Activated gamma-delta T cell (primary cell): ENCODE data around the gene ADCY2.
"Not testable (repeated sequence)": the region's sequence is repeated elsewhere in the genome, so short reads cannot be mapped to it uniquely, and the experiment has no call there.

Source experiments
- DNase-seq: peaks from one replicate; lab custom pipeline; 2025; lab: John Stamatoyannopoulos, UW

Gene ADCY2

DNA sequence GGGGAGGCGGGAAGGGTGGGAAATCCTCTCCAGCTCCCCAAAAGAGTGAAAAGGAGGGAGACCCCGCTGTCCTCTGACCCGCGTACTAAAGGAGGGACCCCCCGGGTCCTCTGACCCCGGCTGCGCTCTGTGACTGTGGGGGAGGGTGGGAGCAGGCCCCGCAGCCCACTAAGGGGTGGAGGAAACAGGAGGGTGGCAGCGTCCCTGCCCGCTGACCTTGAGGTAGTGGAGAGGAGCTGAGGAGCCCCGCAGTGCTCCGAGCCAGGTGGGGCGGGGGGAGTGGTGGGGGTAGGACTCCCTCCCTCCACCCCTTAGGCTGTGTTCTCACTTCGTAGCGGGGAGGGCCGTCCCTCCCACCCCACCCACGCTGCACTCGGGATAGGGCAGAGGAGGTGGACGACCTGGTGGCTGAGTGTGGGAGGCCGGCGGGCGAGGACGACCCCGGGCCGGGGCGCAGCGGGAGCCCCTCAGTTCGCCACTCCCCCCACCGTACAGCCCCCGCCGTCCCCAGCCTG, 449 bp upstream of the ADCY2 start:
- DNase-seq, result peak; percentile 9

GRCh38 chr5:7396713-7397454, 946 bp downstream of the ADCY2 start:
- DNase-seq, result no peak

- no peak for DNase-seq
Observed at GRCh38 chr5:7397937-7398336, 2.0 kb downstream of the ADCY2 start.

DNA sequence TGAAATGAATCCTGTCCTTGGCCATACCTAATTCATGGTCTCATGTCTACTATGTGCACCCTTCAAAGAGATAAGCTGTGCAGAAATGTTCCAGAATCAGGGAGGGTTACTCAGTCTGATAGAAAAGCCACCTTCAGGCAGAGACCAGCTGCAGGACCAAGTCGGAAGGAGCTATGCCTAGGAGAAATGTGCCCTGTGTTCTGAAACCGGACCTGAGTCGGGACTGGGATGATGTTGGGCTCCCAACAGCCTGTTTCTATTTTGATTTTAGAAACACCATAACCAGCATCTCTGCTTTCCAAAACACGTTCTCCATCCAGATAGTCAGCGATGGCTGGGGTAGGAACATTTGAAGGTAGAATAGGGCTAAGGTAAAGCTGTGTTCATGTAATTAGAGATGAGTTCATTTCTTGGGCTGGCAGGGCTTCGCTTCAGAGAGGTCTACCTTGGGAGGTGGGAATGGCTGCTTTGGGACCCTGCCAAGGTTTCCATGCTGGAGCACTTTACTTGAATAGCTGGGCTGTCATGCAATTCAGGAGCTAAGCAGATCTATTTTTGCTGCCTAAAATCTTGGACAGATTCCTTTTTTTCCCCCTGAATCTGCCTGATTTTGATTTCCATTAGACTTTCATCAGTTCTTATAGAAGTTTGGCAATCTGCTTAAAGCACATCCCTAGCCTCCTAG, 2.8 kb downstream of the ADCY2 start:
- no peak for DNase-seq

DNA sequence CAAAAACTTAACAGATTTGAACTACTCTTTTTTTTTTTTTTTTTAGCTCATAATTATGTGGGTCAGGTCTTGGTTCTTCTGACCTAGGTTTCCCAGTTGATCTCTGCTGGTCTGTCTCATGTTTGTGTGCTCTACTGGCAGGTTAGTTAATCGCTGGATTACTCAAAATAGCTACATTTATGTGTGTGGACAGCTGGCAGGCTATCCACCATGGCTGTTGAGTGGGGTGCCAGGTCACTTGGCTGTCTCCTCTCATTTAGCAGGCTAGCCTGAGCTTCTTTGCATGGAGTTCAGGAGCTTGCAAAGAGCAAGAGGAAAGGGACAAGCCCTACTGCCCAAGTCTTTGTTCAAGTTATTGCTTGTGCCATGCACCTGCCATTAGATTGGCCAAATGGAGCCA, 9.3 kb downstream of the ADCY2 start:
- DNase-seq, result no peak

- no peak for DNase-seq
Observed at GRCh38 chr5:7410936-7411511, 15.1 kb downstream of the ADCY2 start.

- DNase-seq, result no peak
Observed at GRCh38 chr5:7412409-7412808, 16.5 kb downstream of the ADCY2 start.

- DNase-seq, result no peak
Observed at GRCh38 chr5:7415123-7415522, 19.2 kb downstream of the ADCY2 start.

DNA sequence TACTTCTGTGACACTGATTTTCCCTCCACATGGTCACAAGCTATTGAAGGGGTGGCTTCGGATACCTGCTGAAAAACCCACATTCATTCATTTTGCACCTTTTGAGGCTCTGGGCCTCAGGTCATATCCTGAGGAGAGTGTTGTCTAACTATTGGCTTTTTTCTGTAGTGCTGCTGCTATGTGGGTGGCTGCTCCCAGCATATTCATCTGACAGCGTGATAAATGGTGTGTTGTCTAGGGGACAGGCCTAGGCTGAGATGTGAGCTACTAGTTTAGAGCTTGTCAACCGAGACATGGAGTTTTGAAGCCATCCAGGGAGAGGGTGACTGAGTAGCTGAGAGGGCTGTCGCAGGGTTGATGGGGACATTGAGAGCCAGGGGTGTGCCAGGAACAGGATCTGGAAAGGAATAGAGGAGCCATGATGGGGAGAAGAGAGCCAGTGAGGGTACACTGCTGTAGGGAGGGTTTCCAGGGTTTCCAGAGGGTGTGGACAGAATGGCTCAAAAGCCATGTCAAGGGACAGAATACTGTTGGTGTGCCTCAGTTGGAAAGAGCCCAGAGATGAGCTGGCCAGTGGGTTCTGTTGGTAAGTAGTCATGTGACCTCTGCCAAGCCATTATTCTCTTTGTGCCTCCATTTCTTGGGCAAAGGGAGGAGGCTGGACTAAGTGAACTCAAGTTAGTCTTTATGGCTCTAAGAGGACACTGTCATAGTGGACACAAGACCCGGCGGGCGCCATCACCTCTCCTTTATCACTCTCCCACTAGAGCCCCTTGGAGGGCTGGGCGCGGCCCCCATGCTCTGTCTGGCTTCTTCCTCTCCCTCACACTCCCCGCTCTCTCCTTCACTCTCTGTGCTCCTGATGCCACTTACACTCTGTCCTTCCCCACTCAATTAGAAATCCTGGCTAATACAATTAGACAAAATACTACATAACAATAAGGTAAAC, 19.9 kb downstream of the ADCY2 start:
- DNase-seq, result no peak

- no peak for DNase-seq
Observed at GRCh38 chr5:7418276-7418675, 22.3 kb downstream of the ADCY2 start.

GRCh38 chr5:7419367-7419766, 23.4 kb downstream of the ADCY2 start:
- no peak for DNase-seq

DNA sequence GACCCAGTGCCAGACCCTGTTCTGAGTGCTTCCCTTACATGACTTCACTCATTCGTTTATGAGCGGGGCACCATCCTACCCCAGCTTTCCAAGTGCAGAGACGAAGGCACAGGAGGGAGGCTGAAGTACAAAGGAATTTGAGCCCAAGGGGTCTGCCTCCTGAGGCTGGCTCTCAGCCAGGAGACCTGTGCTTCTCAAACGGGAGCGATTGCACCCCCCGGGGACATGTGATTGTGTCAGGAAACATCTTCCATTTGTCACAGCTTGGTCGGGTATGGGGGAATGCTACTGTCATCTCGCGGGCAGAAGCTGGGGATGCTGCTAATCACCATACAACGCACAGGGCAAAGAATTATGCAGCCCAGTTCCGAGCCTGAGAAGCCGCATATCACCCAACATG, 23.9 kb downstream of the ADCY2 start:
- DNase-seq, result no peak

DNA sequence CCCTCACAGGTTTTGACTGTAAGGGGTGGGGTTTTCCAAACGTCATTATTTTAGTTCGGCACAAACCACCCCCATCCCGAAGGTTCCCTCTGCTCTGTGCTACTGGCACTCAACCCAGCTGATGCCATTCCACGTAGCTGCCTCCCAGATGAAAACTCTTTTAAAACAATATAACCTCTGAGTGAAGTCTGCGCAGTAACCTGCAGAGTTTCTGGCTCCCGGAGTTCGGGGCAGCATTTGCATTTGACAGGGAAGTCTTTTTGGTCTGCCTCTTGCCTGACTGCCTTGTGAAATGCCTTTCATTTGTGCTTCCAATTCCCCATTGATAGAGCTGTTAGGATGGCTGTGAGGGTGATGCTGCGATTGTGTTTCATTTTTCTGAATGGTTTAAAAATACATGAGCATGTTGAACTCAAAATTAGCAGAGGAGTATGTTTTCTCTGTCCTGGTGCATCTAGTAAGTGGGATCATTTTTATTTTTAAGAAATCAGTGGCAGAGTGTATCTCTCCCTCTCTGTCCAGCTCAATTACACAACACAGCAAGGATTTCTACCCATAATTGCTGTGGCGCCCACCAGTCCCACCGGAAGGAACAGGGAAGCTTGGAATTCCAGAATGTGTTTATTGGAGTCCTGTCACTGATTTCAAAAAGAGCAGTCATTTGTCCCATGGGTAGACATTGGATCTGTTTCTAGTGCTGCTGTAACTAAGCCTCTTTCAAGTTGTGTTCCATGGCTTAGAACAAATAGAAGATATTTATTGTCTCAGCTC, 24.8 kb downstream of the ADCY2 start:
- no peak for DNase-seq

GRCh38 chr5:7422316-7423106, 26.6 kb downstream of the ADCY2 start:
- no peak for DNase-seq

DNA sequence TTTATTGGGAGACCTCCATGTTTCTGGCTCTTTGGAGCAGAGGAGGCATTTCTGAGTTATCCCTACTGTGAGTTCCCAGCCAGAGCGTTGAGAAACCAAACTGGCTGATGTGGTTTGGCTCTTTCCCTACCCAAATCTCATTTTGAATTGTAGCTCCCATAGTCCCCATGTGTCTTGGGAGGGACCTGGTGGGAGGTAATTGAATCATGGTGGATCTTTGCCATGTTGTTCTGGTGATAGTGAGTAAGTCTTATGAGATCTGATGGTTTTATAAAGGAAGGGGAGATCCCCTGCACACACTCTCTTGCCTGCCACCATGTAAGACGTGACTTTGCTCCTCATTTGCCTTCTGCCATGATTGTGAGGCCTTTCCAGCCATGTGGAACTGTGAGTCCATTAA, 27.3 kb downstream of the ADCY2 start:
- DNase-seq, result not testable (repeated sequence)

- no peak for DNase-seq
Observed at GRCh38 chr5:7425830-7426229, 29.9 kb downstream of the ADCY2 start.

GRCh38 chr5:7426284-7426683, 30.3 kb downstream of the ADCY2 start:
- DNase-seq, result no peak

- no peak for DNase-seq
Observed at GRCh38 chr5:7434914-7435313, 39.0 kb downstream of the ADCY2 start.

DNA sequence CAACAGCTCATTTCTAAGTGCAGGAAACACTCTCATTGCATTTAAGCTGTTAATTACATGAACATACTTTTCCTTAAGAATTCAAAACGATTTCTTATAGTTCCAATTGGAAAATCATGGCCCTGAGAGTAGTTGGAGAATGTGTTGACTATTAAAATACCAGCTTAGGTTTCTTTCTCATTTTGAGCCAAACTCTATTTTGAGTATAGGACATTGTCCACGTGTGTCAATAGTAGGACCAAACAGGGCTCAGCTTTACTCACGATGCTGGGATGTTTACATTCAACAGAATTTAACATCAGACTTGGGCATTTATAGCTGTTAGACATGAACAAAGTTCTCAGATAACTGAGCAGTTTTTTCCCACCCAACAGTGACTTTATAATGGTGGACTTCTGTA, 39.6 kb downstream of the ADCY2 start:
- DNase-seq, result no peak

- DNase-seq, result no peak
Observed at GRCh38 chr5:7436521-7436920, 40.6 kb downstream of the ADCY2 start.
